Kidney (tissue), 14 donors: ENCODE results near the gene RPP38. TPM values are rescaled to one million over a fixed set of nuclear protein-coding genes. Genes with fewer than 3 reads are reported as not detected.

Experiments
- DNase-seq, 5 donors: peaks; one replicate each; pipeline ENCODE4 v3.0.0-alpha.2; 2013 to 2020
- FAIRE-seq: peaks from 2 replicates; lab custom pipeline; 2012; peaks lifted over from hg19 to GRCh38; lab: Jason Lieb, UNC
- H3K27ac ChIP-seq, 2 donors: one replicate each; pipeline ENCODE4 v1.7.0; 2013; ENCODE audit warnings: low read depth in 2 of 2, low read length in 2 of 2, inconsistent platforms in 1 of 2
- H3K27me3 ChIP-seq: one replicate; pipeline ENCODE4 v1.7.1; 2013; ENCODE audit warnings: low read length, inconsistent platforms; ENCODE audit not compliant: control insufficient read depth, insufficient read depth
- H3K36me3 ChIP-seq, 3 donors: one replicate each; pipeline versions ENCODE4 v1.7.0 to v1.7.1; 2013; ENCODE audit warnings: low read length in 3 of 3, control low read depth in 1 of 3, inconsistent platforms in 1 of 3; ENCODE audit not compliant: insufficient read depth in 3 of 3, control insufficient read depth in 2 of 3
- H3K4me1 ChIP-seq, 3 donors: one replicate each; pipeline versions ENCODE4 v1.7.0 to v1.7.1; 2013; ENCODE audit warnings: low read length in 3 of 3, inconsistent platforms in 1 of 3, low read depth in 1 of 3; ENCODE audit not compliant: control insufficient read depth in 2 of 3, insufficient read depth in 2 of 3
- H3K4me3 ChIP-seq, 3 donors: one replicate each; pipeline versions ENCODE4 v1.7.0 to v1.8.1; 2013; ENCODE audit warnings: low read length in 3 of 3, control low read depth in 1 of 3, inconsistent platforms in 1 of 3
- H3K9ac ChIP-seq, 3 donors: one replicate each; pipeline versions ENCODE4 v1.7.0 to v1.7.1; 2013; ENCODE audit warnings: low read length in 3 of 3, control low read depth in 1 of 3, inconsistent platforms in 1 of 3
- H3K9me3 ChIP-seq, 3 donors: one replicate each; pipeline versions ENCODE4 v1.7.0 to v1.7.1; 2013; ENCODE audit warnings: low read length in 3 of 3, control low read depth in 1 of 3, inconsistent platforms in 1 of 3; ENCODE audit not compliant: control insufficient read depth in 2 of 3, insufficient read depth in 1 of 3
- intact Hi-C: fragments of 100-400 bp; cut with DNase I; formaldehyde crosslinking; loops from one replicate; pipeline ENCODE4 v1.11.1; 2022
- polyA plus RNA-seq: library from polyadenylated mRNA; stranded (reverse); fragments of 350-450 nt; fragmentation: Illumina TruSeq; extraction: RNeasy Lipid Tissue Mini Kit (QIAGEN cat#74804); gene quantifications from one replicate; pipeline ENCODE4 v1.2.3, GENCODE V29; 2014; ENCODE audit warnings: low read depth, low replicate concordance; ENCODE audit not compliant: insufficient read depth
- total RNA-seq: library from RNA; stranded (reverse); fragmentation: NEBNext Ultra II Directional; extraction: Animal tissue kit (Norgen Biotek cat#: 25700); gene quantifications from one replicate; pipeline ENCODE4 v1.2.1, GENCODE V29; 2021
- TF ChIP-seq, protein P1 (sequence below): IDR thresholded peaks from 3 replicates; pipeline ENCODE4 v1.5.1; 2012; ENCODE audit warnings: mild to moderate bottlenecking, moderate library complexity, borderline replicate concordance; ENCODE audit not compliant: insufficient read depth; ENCODE audit errors: extremely low read depth
- donor health status: control.
- donor health status: control.
- donor health status: control.
- donor health status: control.
- donor health status: control.
- donor health status: DM: yes; HTN: yes; CAD: no.
- donor health status: Normal renal cell carcinoma (clear cell type).

The RPP38 gene
- total and polyA plus RNA-seq, 2 donors from 2014 or later, result 18.1 to 20.1 TPM

DNA sequence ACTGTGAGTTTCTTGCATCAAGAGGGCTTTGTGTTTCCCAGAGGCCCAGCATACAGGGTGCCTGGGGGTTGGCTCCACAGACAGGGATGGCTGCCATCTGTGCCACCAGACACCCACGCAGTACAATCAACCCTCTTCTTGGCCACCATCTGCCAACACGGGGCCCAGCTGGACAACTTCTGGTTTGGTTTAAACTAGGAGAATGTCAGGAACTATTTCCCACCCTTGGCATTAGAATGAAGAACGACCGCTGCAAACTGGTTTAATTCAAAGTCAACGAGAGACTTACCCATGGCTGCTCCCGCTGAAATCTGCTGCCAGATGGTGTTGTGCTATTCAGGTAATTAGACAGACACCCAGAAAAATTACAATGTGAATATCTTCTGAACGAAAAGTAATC is 43.5 kb downstream of the RPP38 start:
- Histone ChIP-seq H3K27me3 (no peaks in the 10 kb centered on the region), H3K4me1 (no peaks in the 10 kb centered on the region), H3K36me3 (no peaks in the 10 kb centered on the region), H3K4me3 (no peak overlapping the region), H3K27ac (no peak overlapping the region), H3K9ac (no peak overlapping the region), H3K9me3 (no peaks in the 10 kb centered on the region)
- intact Hi-C loops, result no loop called here
- TF ChIP-seq, protein P1, sequence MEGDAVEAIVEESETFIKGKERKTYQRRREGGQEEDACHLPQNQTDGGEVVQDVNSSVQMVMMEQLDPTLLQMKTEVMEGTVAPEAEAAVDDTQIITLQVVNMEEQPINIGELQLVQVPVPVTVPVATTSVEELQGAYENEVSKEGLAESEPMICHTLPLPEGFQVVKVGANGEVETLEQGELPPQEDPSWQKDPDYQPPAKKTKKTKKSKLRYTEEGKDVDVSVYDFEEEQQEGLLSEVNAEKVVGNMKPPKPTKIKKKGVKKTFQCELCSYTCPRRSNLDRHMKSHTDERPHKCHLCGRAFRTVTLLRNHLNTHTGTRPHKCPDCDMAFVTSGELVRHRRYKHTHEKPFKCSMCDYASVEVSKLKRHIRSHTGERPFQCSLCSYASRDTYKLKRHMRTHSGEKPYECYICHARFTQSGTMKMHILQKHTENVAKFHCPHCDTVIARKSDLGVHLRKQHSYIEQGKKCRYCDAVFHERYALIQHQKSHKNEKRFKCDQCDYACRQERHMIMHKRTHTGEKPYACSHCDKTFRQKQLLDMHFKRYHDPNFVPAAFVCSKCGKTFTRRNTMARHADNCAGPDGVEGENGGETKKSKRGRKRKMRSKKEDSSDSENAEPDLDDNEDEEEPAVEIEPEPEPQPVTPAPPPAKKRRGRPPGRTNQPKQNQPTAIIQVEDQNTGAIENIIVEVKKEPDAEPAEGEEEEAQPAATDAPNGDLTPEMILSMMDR, result no peak
- DNase-seq (no peak), FAIRE-seq (no peak)

DNA sequence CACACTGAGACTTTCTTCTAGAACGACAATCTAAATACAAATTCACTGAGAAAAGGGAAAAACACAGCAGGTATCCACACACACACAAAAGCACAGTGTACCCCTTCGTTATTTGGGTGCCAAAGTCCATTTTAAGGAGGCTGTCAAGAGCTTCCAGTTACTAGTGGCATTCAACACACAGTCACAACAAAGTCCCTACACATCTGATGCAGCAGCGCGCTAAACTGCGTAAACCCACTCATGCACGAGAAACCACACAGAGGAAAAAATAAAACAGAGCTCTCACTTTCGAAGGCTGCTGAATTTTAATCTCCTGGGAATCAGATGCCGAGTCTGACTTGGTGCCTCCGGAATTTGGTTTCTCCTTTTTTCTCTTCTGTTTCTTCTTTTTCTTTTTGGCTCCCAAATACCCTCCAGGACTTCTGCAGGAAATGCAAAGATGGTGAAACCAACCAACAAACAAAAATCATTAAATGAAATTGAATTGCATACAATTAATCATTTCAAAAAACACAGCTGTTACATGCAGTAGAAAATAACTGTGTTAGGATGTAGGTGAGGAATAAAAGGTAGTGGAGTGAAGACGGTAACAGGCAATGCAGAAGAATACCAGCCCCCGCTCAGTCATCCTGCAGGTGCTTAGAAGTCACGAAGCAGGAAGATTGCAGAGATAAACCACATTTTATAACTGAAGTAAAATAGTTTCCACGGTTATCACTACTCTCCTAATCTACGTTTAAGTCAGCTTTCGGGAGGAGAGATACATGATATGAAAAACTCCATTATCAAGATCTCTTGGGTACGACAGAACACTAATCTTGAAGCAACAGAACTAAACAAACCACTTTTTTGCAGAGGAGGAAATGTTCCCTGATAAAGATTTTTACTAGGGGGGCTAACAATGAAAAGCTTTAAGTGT is 44.2 kb downstream of the RPP38 start:
- FAIRE-seq (no peak), DNase-seq (peak in 3 of 5 donors; percentile 41 to 72 (median 60))
- intact Hi-C loops, result no loop called here

DNA sequence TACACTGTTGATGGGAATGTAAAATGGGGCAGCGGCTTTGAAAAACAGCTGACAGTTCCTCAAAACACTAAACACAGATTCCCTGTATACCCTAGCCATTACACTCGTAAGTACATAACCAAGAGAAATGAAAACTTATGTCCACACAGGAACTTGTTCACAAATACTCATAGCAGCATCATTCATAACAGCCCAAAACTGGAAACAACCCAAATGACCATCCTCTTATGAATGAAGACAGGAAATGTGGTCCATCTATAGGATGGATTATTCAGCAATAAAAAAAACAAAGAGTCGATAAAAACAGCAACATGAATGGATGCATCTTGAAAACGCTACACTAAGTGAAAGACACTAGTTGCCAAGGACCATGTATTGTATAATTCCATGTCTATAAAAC is 47.6 kb downstream of the RPP38 start:
- FAIRE-seq, result no peak
- TF ChIP-seq, protein P1, result no peak
- no peak for DNase-seq
- H3K27ac ChIP-seq, result no peak overlapping the region
- H3K36me3 ChIP-seq, result no peaks in the 10 kb centered on the region
- H3K27me3 ChIP-seq, result no peaks in the 10 kb centered on the region
- H3K4me3 ChIP-seq, result no peak overlapping the region
- peaks cover 0 to 6% (median 0%) of the 10 kb centered on the region in 3 donors for H3K9me3 ChIP-seq
- H3K4me1 ChIP-seq, result no peaks in the 10 kb centered on the region
- H3K9ac ChIP-seq, result no peak overlapping the region
- intact Hi-C loops, result no loop called here

More for the DNA sequence above, 44.2 kb downstream of the RPP38 start:
- Histone ChIP-seq H3K36me3 (no peaks in the 10 kb centered on the region), H3K27ac (no peak overlapping the region), H3K9ac (no peak overlapping the region), H3K9me3 (no peaks in the 10 kb centered on the region), H3K4me1 (no peaks in the 10 kb centered on the region), H3K27me3 (no peaks in the 10 kb centered on the region), H3K4me3 (no peak overlapping the region)
- TF ChIP-seq, protein P1, result no peak
